ENCODE data around the gene ZNF439. TPM values are rescaled to one million over a fixed set of nuclear protein-coding genes. Genes with fewer than 3 reads are reported as not detected.
A peak's percentile ranks its signal among the peaks of the same experiment; 100 is the strongest.
"Not testable (repeated sequence)": the region's sequence is repeated elsewhere in the genome, so short reads cannot be mapped to it uniquely, and the experiment has no call there.

The ZNF439 gene
- total RNA-seq, 1 donor from 2014 or later: 4.8 TPM

GRCh38 chr19:11843722-11844121 lies 4.8 kb upstream of the ZNF439 start:
- intact Hi-C loops (cut with micrococcal nuclease): no loop called here
- DNase-seq: no peak
- Histone ChIP-seq H3K4me3 (no peak overlapping the region), H3K9me3 (replicated peaks) (no peaks in the 10 kb centered on the region), H3K27ac (replicated peaks) (no peak overlapping the region), H3K36me3 (no peaks in the 10 kb centered on the region), H3K4me1 (peaks cover 8% of the 10 kb centered on the region), H3K27me3 (ENCODE audit: low read depth) (no peaks in the 10 kb centered on the region)
- TF ChIP-seq, protein P1, sequence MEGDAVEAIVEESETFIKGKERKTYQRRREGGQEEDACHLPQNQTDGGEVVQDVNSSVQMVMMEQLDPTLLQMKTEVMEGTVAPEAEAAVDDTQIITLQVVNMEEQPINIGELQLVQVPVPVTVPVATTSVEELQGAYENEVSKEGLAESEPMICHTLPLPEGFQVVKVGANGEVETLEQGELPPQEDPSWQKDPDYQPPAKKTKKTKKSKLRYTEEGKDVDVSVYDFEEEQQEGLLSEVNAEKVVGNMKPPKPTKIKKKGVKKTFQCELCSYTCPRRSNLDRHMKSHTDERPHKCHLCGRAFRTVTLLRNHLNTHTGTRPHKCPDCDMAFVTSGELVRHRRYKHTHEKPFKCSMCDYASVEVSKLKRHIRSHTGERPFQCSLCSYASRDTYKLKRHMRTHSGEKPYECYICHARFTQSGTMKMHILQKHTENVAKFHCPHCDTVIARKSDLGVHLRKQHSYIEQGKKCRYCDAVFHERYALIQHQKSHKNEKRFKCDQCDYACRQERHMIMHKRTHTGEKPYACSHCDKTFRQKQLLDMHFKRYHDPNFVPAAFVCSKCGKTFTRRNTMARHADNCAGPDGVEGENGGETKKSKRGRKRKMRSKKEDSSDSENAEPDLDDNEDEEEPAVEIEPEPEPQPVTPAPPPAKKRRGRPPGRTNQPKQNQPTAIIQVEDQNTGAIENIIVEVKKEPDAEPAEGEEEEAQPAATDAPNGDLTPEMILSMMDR (IDR thresholded peaks at IDR 0.05; ENCODE audit: borderline replicate concordance): no peak

DNA sequence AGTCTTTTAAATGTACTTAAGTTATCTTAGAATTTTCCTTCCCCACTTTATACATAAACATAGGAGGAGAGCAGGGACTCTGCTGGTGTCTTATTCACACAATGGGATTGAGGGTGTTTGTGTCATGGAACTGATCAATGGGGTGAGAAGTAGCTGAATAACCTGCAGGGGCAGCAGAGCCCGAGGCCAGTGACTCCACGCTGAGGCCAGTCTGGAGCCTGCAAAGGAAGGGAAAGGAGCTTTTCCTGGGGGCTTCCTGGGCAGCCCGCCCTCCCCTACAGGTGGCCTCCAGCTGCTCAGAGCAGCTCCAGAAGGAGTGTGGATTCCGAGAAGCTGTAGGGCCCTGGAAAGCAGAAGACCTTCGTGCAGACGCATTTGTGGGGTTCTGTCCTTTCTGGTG lies 911 bp upstream of the ZNF439 start:
- H3K36me3 ChIP-seq; intact Hi-C loops (cut with micrococcal nuclease); H3K4me3 ChIP-seq; H3K9me3 ChIP-seq (replicated peaks); DNase-seq; H3K27ac ChIP-seq (replicated peaks); H3K27me3 ChIP-seq (ENCODE audit: low read depth): not testable (repeated sequence)
- peaks cover 22% of the 10 kb centered on the region for H3K4me1 ChIP-seq

GRCh38 chr19:11848200-11848593 lies 329 bp upstream of the ZNF439 start:
- H3K27ac ChIP-seq (replicated peaks): peak overlapping the region; percentile 71

GRCh38 chr19:11850289-11850688 lies 1.8 kb downstream of the ZNF439 start:
- intact Hi-C loops (cut with micrococcal nuclease); DNase-seq: not testable (repeated sequence)
- peaks cover 22% of the 10 kb centered on the region for H3K4me1 ChIP-seq

More at GRCh38 chr19:11848200-11848593, 329 bp upstream of the ZNF439 start:
- no peaks in the 10 kb centered on the region for H3K36me3 ChIP-seq
- peaks cover 22% of the 10 kb centered on the region for H3K4me1 ChIP-seq
- H3K27me3 ChIP-seq (ENCODE audit: low read depth): no peaks in the 10 kb centered on the region
- intact Hi-C loops (cut with micrococcal nuclease): no loop called here
- TF ChIP-seq, protein P1 (IDR thresholded peaks at IDR 0.05; ENCODE audit: borderline replicate concordance): no peak
- peak overlapping the region; percentile 81 for H3K4me3 ChIP-seq
- DNase-seq: no peak
- H3K9me3 ChIP-seq (replicated peaks): no peaks in the 10 kb centered on the region

DNA sequence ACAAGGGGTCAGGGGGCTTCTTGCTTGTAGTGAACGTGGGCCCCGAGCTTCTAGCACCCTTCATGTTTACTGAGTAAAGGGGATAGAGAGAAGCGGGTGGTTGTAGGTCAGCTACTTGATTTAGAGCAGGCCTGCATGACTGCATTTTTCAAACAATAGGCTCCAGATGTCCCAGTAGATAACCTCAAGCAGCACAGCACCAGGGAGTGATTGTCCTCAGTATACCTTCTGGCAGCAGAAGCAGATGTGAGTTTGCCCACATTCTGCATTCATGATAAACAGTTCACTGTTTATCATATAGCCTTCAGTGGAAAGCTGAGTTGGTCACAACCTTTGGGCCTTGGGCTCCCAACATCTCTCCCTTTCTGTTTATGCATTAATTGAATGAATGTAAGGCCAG lies 4.8 kb downstream of the ZNF439 start:
- Histone ChIP-seq H3K4me3 (no peak overlapping the region), H3K36me3 (peaks cover 2% of the 10 kb centered on the region), H3K27me3 (ENCODE audit: low read depth) (no peaks in the 10 kb centered on the region), H3K27ac (replicated peaks) (no peak overlapping the region), H3K4me1 (peaks cover 17% of the 10 kb centered on the region), H3K9me3 (replicated peaks) (no peaks in the 10 kb centered on the region)
- TF ChIP-seq, protein P1 (IDR thresholded peaks at IDR 0.05; ENCODE audit: borderline replicate concordance): no peak
- intact Hi-C loops (cut with micrococcal nuclease): no loop called here
- DNase-seq: no peak

More at GRCh38 chr19:11850289-11850688, 1.8 kb downstream of the ZNF439 start:
- H3K27ac ChIP-seq (replicated peaks); H3K36me3 ChIP-seq; H3K27me3 ChIP-seq (ENCODE audit: low read depth); H3K4me3 ChIP-seq; H3K9me3 ChIP-seq (replicated peaks): not testable (repeated sequence)

DNA sequence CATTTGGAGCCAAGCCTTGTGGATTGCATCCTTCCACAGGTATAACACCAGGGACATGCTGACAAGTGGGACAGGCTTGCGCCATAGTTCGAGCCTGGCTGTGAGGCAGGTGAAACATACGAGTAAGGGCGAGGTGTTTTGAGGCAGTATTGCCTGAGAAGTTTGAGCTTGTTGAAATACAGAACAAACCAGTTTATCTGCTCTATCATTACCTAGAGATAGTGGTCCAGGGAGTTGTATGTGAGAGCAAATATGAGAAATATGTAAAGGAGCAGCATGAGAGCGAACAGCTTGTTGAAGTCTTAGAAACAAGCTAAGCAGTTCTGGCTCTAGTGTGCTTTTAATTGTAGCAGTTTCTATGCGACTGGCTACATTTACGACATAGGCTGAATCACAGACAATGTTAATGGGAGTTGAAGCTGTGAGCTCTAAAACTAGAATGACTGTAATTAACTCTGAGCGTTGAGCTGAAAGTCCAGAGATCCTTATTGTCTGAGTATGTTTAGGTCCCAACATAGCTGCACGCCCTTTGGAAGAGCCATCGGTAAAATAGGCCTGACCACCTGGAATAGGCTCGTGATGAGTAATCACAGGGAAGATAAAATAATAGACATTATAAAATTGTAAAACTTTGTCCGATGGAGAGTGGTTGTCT lies 8.2 kb downstream of the ZNF439 start:
- TF ChIP-seq, protein P1 (IDR thresholded peaks at IDR 0.05; ENCODE audit: borderline replicate concordance): no peak
- H3K36me3 ChIP-seq: peaks cover 2% of the 10 kb centered on the region
- no peak for DNase-seq
- no peak overlapping the region for H3K4me3 ChIP-seq
- H3K27me3 ChIP-seq (ENCODE audit: low read depth): no peaks in the 10 kb centered on the region
- intact Hi-C loops (cut with micrococcal nuclease): no loop called here
- H3K4me1 ChIP-seq: no peaks in the 10 kb centered on the region
- H3K27ac ChIP-seq (replicated peaks): no peak overlapping the region
- H3K9me3 ChIP-seq (replicated peaks): peaks cover 22% of the 10 kb centered on the region

Data from left ventricle myocardium inferior (tissue), 1 donor.